Activated naive CD4-positive, alpha-beta T cell treated with anti-CD3 and anti-CD28 coated beads for 36 hours (primary cell): ENCODE data around the gene HGF. TPM values are rescaled to one million over a fixed set of nuclear protein-coding genes. Genes with fewer than 3 reads are reported as not detected.

Experiments
- CTCF ChIA-PET: fragments of 350-600 bp; sonication (Branson Sonifier 250); formaldehyde crosslinking; loops from one replicate; lab custom pipeline; 2021; ENCODE audit warnings: antibody characterized with exemption; lab: Charles Lee
- DNase-seq: peaks from one replicate; pipeline ENCODE4 v3.0.0-alpha.2; 2020
- H3K27ac Mint-ChIP-seq: one replicate; pipeline ENCODE4 v1.8.0; 2021; ENCODE audit warnings: mild to moderate bottlenecking, mixed read lengths
- H3K27me3 Mint-ChIP-seq: one replicate; pipeline ENCODE4 v1.8.0; 2021; ENCODE audit warnings: low read depth, mixed read lengths
- H3K36me3 Mint-ChIP-seq: one replicate; pipeline ENCODE4 v1.8.0; 2021; ENCODE audit warnings: low read depth, mixed read lengths
- H3K4me1 Mint-ChIP-seq: one replicate; pipeline ENCODE4 v1.8.0; 2021; ENCODE audit warnings: low read depth, mixed read lengths
- H3K4me3 Mint-ChIP-seq: one replicate; pipeline ENCODE4 v1.8.0; 2021; ENCODE audit warnings: mild to moderate bottlenecking, moderate library complexity, mixed read lengths
- H3K9me3 Mint-ChIP-seq: one replicate; pipeline ENCODE4 v1.8.0; 2021; ENCODE audit warnings: mixed read lengths
- intact Hi-C: fragments of 100-400 bp; cut with micrococcal nuclease; formaldehyde crosslinking; loops from one replicate; pipeline ENCODE4 v1.15.1; 2023
- total RNA-seq, 2 experiments: library from RNA; stranded (reverse); gene quantifications; one replicate each; pipeline ENCODE4 v1.2.3, GENCODE V29; 2021

Gene HGF
- total RNA-seq, 2 experiments from 2014 or later, result not detected

- intact Hi-C loops, result no loop called here
- Mint-ChIP-seq H3K27me3 (no peaks in the 10 kb centered on the region), H3K36me3 (no peaks in the 10 kb centered on the region), H3K4me1 (no peaks in the 10 kb centered on the region), H3K4me3 (no peak overlapping the region), H3K9me3 (peaks cover 1% of the 10 kb centered on the region), H3K27ac (no peak overlapping the region)
- DNase-seq, result no peak
- CTCF ChIA-PET, result no interaction called here
Measured at GRCh38 chr7:81790120-81790500, 20.3 kb upstream of the HGF start.

GRCh38 chr7:81789406-81790119 is 19.7 kb upstream of the HGF start:
- no peak overlapping the region for H3K4me3 Mint-ChIP-seq

GRCh38 chr7:81788246-81788645 is 18.4 kb upstream of the HGF start:
- Mint-ChIP-seq H3K27me3 (no peaks in the 10 kb centered on the region), H3K4me1 (no peaks in the 10 kb centered on the region), H3K36me3 (no peaks in the 10 kb centered on the region), H3K4me3 (no peak overlapping the region), H3K27ac (no peak overlapping the region), H3K9me3 (peaks cover 1% of the 10 kb centered on the region)
- no peak for DNase-seq
- intact Hi-C loops, result no loop called here
- CTCF ChIA-PET, result no interaction called here

More at GRCh38 chr7:81789406-81790119, 19.7 kb upstream of the HGF start:
- DNase-seq, result no peak
- H3K4me1 Mint-ChIP-seq, result no peaks in the 10 kb centered on the region
- intact Hi-C loops, result no loop called here
- no peaks in the 10 kb centered on the region for H3K36me3 Mint-ChIP-seq
- CTCF ChIA-PET, result no interaction called here
- no peak overlapping the region for H3K27ac Mint-ChIP-seq
- peaks cover 1% of the 10 kb centered on the region for H3K9me3 Mint-ChIP-seq
- H3K27me3 Mint-ChIP-seq, result no peaks in the 10 kb centered on the region

- intact Hi-C loops, result no loop called here
- CTCF ChIA-PET, result interaction anchor here (1.1 kb wide), 1 partner anchor 27 kb away, joined by 4 read pairs; no protein-coding TSS in a partner anchor
- no peak for DNase-seq
- Mint-ChIP-seq H3K9me3 (peaks cover 4% of the 10 kb centered on the region), H3K4me1 (no peaks in the 10 kb centered on the region), H3K27me3 (no peaks in the 10 kb centered on the region), H3K4me3 (no peak overlapping the region), H3K36me3 (no peaks in the 10 kb centered on the region), H3K27ac (no peak overlapping the region)
Measured at GRCh38 chr7:81783818-81784217, 14.0 kb upstream of the HGF start.

GRCh38 chr7:81780914-81781693 is 11.3 kb upstream of the HGF start:
- Mint-ChIP-seq H3K27me3 (no peaks in the 10 kb centered on the region), H3K9me3 (peaks cover 4% of the 10 kb centered on the region), H3K36me3 (no peaks in the 10 kb centered on the region), H3K4me3 (no peak overlapping the region), H3K27ac (no peak overlapping the region), H3K4me1 (no peaks in the 10 kb centered on the region)
- DNase-seq, result no peak
- CTCF ChIA-PET, result no interaction called here
- intact Hi-C loops, result no loop called here

- Mint-ChIP-seq H3K4me1 (no peaks in the 10 kb centered on the region), H3K27ac (no peak overlapping the region), H3K27me3 (no peaks in the 10 kb centered on the region), H3K36me3 (no peaks in the 10 kb centered on the region), H3K4me3 (no peak overlapping the region), H3K9me3 (peaks cover 4% of the 10 kb centered on the region)
- DNase-seq, result no peak
- CTCF ChIA-PET, result no interaction called here
- intact Hi-C loops, result no loop called here
Measured at GRCh38 chr7:81779706-81780105, 9.9 kb upstream of the HGF start.

GRCh38 chr7:81777697-81778096 is 7.8 kb upstream of the HGF start:
- Mint-ChIP-seq H3K27me3 (no peaks in the 10 kb centered on the region), H3K4me3 (no peak overlapping the region), H3K9me3 (peaks cover 1% of the 10 kb centered on the region), H3K36me3 (no peaks in the 10 kb centered on the region), H3K27ac (no peak overlapping the region), H3K4me1 (no peaks in the 10 kb centered on the region)
- intact Hi-C loops, result no loop called here
- DNase-seq, result no peak
- CTCF ChIA-PET, result no interaction called here

GRCh38 chr7:81776948-81777630 is 7.2 kb upstream of the HGF start:
- CTCF ChIA-PET, result no interaction called here
- intact Hi-C loops, result no loop called here
- no peak overlapping the region for H3K27ac Mint-ChIP-seq
- no peaks in the 10 kb centered on the region for H3K4me1 Mint-ChIP-seq
- no peak for DNase-seq
- H3K4me3 Mint-ChIP-seq, result no peak overlapping the region
- no peaks in the 10 kb centered on the region for H3K9me3 Mint-ChIP-seq
- no peaks in the 10 kb centered on the region for H3K36me3 Mint-ChIP-seq
- H3K27me3 Mint-ChIP-seq, result no peaks in the 10 kb centered on the region

GRCh38 chr7:81776161-81776560 is 6.3 kb upstream of the HGF start:
- no peak overlapping the region for H3K4me3 Mint-ChIP-seq
- intact Hi-C loops, result no loop called here
- H3K27me3 Mint-ChIP-seq, result no peaks in the 10 kb centered on the region
- no peak overlapping the region for H3K27ac Mint-ChIP-seq
- H3K4me1 Mint-ChIP-seq, result no peaks in the 10 kb centered on the region
- H3K9me3 Mint-ChIP-seq, result no peaks in the 10 kb centered on the region
- no peak for DNase-seq
- CTCF ChIA-PET, result no interaction called here
- H3K36me3 Mint-ChIP-seq, result no peaks in the 10 kb centered on the region

GRCh38 chr7:81775560-81775959 is 5.7 kb upstream of the HGF start:
- no peak overlapping the region for H3K4me3 Mint-ChIP-seq
- intact Hi-C loops, result no loop called here
- H3K27ac Mint-ChIP-seq, result no peak overlapping the region
- no peaks in the 10 kb centered on the region for H3K9me3 Mint-ChIP-seq
- H3K36me3 Mint-ChIP-seq, result no peaks in the 10 kb centered on the region
- DNase-seq, result no peak
- H3K4me1 Mint-ChIP-seq, result no peaks in the 10 kb centered on the region
- H3K27me3 Mint-ChIP-seq, result no peaks in the 10 kb centered on the region
- CTCF ChIA-PET, result no interaction called here

- no peak for DNase-seq
- CTCF ChIA-PET, result no interaction called here
- H3K4me3 Mint-ChIP-seq, result no peak overlapping the region
- H3K27ac Mint-ChIP-seq, result no peak overlapping the region
- intact Hi-C loops, result no loop called here
- no peaks in the 10 kb centered on the region for H3K4me1 Mint-ChIP-seq
- no peaks in the 10 kb centered on the region for H3K36me3 Mint-ChIP-seq
- no peaks in the 10 kb centered on the region for H3K9me3 Mint-ChIP-seq
- H3K27me3 Mint-ChIP-seq, result peaks cover 2% of the 10 kb centered on the region
Measured at GRCh38 chr7:81774551-81774950, 4.7 kb upstream of the HGF start.

- H3K27ac Mint-ChIP-seq, result no peak overlapping the region
- H3K4me1 Mint-ChIP-seq, result no peaks in the 10 kb centered on the region
- CTCF ChIA-PET, result no interaction called here
- H3K4me3 Mint-ChIP-seq, result no peak overlapping the region
- H3K9me3 Mint-ChIP-seq, result no peaks in the 10 kb centered on the region
- H3K36me3 Mint-ChIP-seq, result no peaks in the 10 kb centered on the region
- H3K27me3 Mint-ChIP-seq, result peaks cover 2% of the 10 kb centered on the region
- intact Hi-C loops, result no loop called here
- no peak for DNase-seq
Measured at GRCh38 chr7:81770728-81771223, 929 bp upstream of the HGF start.
